Immature natural killer cell (primary cell): Measurements from ENCODE around the gene KCND3. TPM values are rescaled to one million over a fixed set of nuclear protein-coding genes. Genes with fewer than 3 reads are reported as not detected.

ENCODE experiments used
- DNase-seq, 3 donors: peaks; one replicate each; pipeline ENCODE4 v3.0.0; 2022; ENCODE audit warnings: mixed read lengths in 1 of 3
- H3K27ac Mint-ChIP-seq, 6 donors: one replicate each; pipeline ENCODE4 v1.8.0; 2020; ENCODE audit warnings: mixed read lengths in 6 of 6, mild to moderate bottlenecking in 5 of 6, inconsistent platforms in 4 of 6, moderate library complexity in 3 of 6
- H3K27me3 Mint-ChIP-seq, 3 donors: one replicate each; pipeline ENCODE4 v1.8.0; 2020 to 2021; ENCODE audit warnings: low read depth in 3 of 3, mild to moderate bottlenecking in 3 of 3, mixed read lengths in 3 of 3, moderate library complexity in 3 of 3, inconsistent platforms in 1 of 3
- H3K36me3 Mint-ChIP-seq, 3 donors: one replicate each; pipeline ENCODE4 v1.8.0; 2020; ENCODE audit warnings: mixed read lengths in 3 of 3, inconsistent platforms in 2 of 3, mild to moderate bottlenecking in 2 of 3
- H3K4me1 Mint-ChIP-seq, 2 donors: one replicate each; pipeline ENCODE4 v1.8.0; 2020; ENCODE audit warnings: inconsistent platforms in 2 of 2, mild to moderate bottlenecking in 2 of 2, mixed read lengths in 2 of 2, moderate library complexity in 1 of 2
- H3K4me3 Mint-ChIP-seq, 5 donors: one replicate each; pipeline ENCODE4 v1.8.0; 2020; ENCODE audit warnings: mild to moderate bottlenecking in 5 of 5, mixed read lengths in 5 of 5, inconsistent platforms in 3 of 5, moderate library complexity in 3 of 5
- H3K9me3 Mint-ChIP-seq, 6 donors: one replicate each; pipeline ENCODE4 v1.8.0; 2020; ENCODE audit warnings: mild to moderate bottlenecking in 6 of 6, mixed read lengths in 6 of 6, inconsistent platforms in 4 of 6, moderate library complexity in 3 of 6
- polyA plus RNA-seq, 3 donors: library from polyadenylated mRNA; unstranded; fragments of 300-500 nt; fragmentation: Illumina TruSeq; gene quantifications; one replicate each; pipeline ENCODE4 v1.2.3, GENCODE V29; 2021

KCND3 gene
- under 1 TPM in 1 of 3 donors, not detected in 2; 0.35 TPM for polyA plus RNA-seq

- H3K36me3 Mint-ChIP-seq, result no peaks in the 10 kb centered on the region
- peak within 1 kb of the TSS in 4 of 5 donors; percentile 26 to 57 (median 49) for H3K4me3 Mint-ChIP-seq
- H3K27ac Mint-ChIP-seq, result no peak within 1 kb of the TSS
- peaks cover 0 to 6% of the 10 kb centered on the region in 2 donors for H3K4me1 Mint-ChIP-seq
- DNase-seq, result no peak
- H3K27me3 Mint-ChIP-seq, result peaks cover 5 to 30% (median 9%) of the 10 kb centered on the region in 3 donors
- no peaks in the 10 kb centered on the region for H3K9me3 Mint-ChIP-seq
Observed at GRCh38 chr1:111989531-111990025, at the start of gene KCND3. Gene KCND3 (minus strand): TSS chr1:111989668.

GRCh38 chr1:112034277-112034676, 44.8 kb upstream of the KCND3 start:
- Mint-ChIP-seq H3K4me3 (no peak overlapping the region), H3K36me3 (no peaks in the 10 kb centered on the region), H3K27me3 (peaks cover 0 to 3% (median 1%) of the 10 kb centered on the region in 3 donors), H3K4me1 (no peaks in the 10 kb centered on the region), H3K9me3 (peaks cover 0 to 2% (median 0%) of the 10 kb centered on the region in 6 donors), H3K27ac (no peak overlapping the region)
- no peak for DNase-seq

- no peak overlapping the region for H3K4me3 Mint-ChIP-seq
- H3K27me3 Mint-ChIP-seq, result peaks cover 0 to 3% (median 1%) of the 10 kb centered on the region in 3 donors
- no peaks in the 10 kb centered on the region for H3K36me3 Mint-ChIP-seq
- no peak for DNase-seq
- H3K4me1 Mint-ChIP-seq, result no peaks in the 10 kb centered on the region
- no peak overlapping the region for H3K27ac Mint-ChIP-seq
- peaks cover 0 to 2% (median 0%) of the 10 kb centered on the region in 6 donors for H3K9me3 Mint-ChIP-seq
Observed at GRCh38 chr1:112033439-112034120, 44.1 kb upstream of the KCND3 start.

- no peaks in the 10 kb centered on the region for H3K36me3 Mint-ChIP-seq
- H3K9me3 Mint-ChIP-seq, result no peaks in the 10 kb centered on the region
- no peak for DNase-seq
- H3K4me3 Mint-ChIP-seq, result no peak overlapping the region
- H3K4me1 Mint-ChIP-seq, result no peaks in the 10 kb centered on the region
- H3K27ac Mint-ChIP-seq, result no peak overlapping the region
- H3K27me3 Mint-ChIP-seq, result peaks cover 0 to 3% (median 0%) of the 10 kb centered on the region in 3 donors
Observed at GRCh38 chr1:112030157-112030556, 40.7 kb upstream of the KCND3 start.

- no peak for DNase-seq
- no peak overlapping the region for H3K4me3 Mint-ChIP-seq
- H3K27me3 Mint-ChIP-seq, result peaks cover 0 to 3% (median 2%) of the 10 kb centered on the region in 3 donors
- no peaks in the 10 kb centered on the region for H3K36me3 Mint-ChIP-seq
- H3K9me3 Mint-ChIP-seq, result no peaks in the 10 kb centered on the region
- H3K4me1 Mint-ChIP-seq, result no peaks in the 10 kb centered on the region
- H3K27ac Mint-ChIP-seq, result no peak overlapping the region
Observed at GRCh38 chr1:112027696-112028095, 38.2 kb upstream of the KCND3 start.

- no peaks in the 10 kb centered on the region for H3K4me1 Mint-ChIP-seq
- H3K27ac Mint-ChIP-seq, result no peak overlapping the region
- no peak overlapping the region for H3K4me3 Mint-ChIP-seq
- H3K36me3 Mint-ChIP-seq, result no peaks in the 10 kb centered on the region
- DNase-seq, result no peak
- H3K9me3 Mint-ChIP-seq, result no peaks in the 10 kb centered on the region
- peaks cover 0 to 5% (median 3%) of the 10 kb centered on the region in 3 donors for H3K27me3 Mint-ChIP-seq
Observed at GRCh38 chr1:112026501-112026900, 37.0 kb upstream of the KCND3 start.

- no peaks in the 10 kb centered on the region for H3K4me1 Mint-ChIP-seq
- H3K36me3 Mint-ChIP-seq, result no peaks in the 10 kb centered on the region
- H3K27me3 Mint-ChIP-seq, result peaks cover 0 to 5% (median 3%) of the 10 kb centered on the region in 3 donors
- no peak overlapping the region for H3K4me3 Mint-ChIP-seq
- H3K9me3 Mint-ChIP-seq, result no peaks in the 10 kb centered on the region
- DNase-seq, result no peak
- H3K27ac Mint-ChIP-seq, result no peak overlapping the region
Observed at GRCh38 chr1:112026016-112026415, 36.5 kb upstream of the KCND3 start.

- no peak for DNase-seq
- Mint-ChIP-seq H3K4me3 (no peak overlapping the region), H3K4me1 (no peaks in the 10 kb centered on the region), H3K9me3 (peaks cover 0 to 1% (median 0%) of the 10 kb centered on the region in 6 donors), H3K36me3 (no peaks in the 10 kb centered on the region), H3K27ac (no peak overlapping the region), H3K27me3 (peaks cover 0 to 14% (median 2%) of the 10 kb centered on the region in 3 donors)
Observed at GRCh38 chr1:112021263-112021662, 31.8 kb upstream of the KCND3 start.

- H3K4me1 Mint-ChIP-seq, result no peaks in the 10 kb centered on the region
- no peak overlapping the region for H3K27ac Mint-ChIP-seq
- no peak overlapping the region for H3K4me3 Mint-ChIP-seq
- no peak for DNase-seq
- H3K36me3 Mint-ChIP-seq, result no peaks in the 10 kb centered on the region
- H3K27me3 Mint-ChIP-seq, result peaks cover 0 to 18% (median 4%) of the 10 kb centered on the region in 3 donors
- peaks cover 0 to 4% (median 0%) of the 10 kb centered on the region in 6 donors for H3K9me3 Mint-ChIP-seq
Observed at GRCh38 chr1:112017183-112017582, 27.7 kb upstream of the KCND3 start.

- H3K36me3 Mint-ChIP-seq, result no peaks in the 10 kb centered on the region
- peaks cover 0 to 4% (median 0%) of the 10 kb centered on the region in 6 donors for H3K9me3 Mint-ChIP-seq
- H3K4me3 Mint-ChIP-seq, result no peak overlapping the region
- no peak overlapping the region for H3K27ac Mint-ChIP-seq
- peaks cover 0 to 12% (median 2%) of the 10 kb centered on the region in 3 donors for H3K27me3 Mint-ChIP-seq
- no peak for DNase-seq
- no peaks in the 10 kb centered on the region for H3K4me1 Mint-ChIP-seq
Observed at GRCh38 chr1:112012823-112013222, 23.4 kb upstream of the KCND3 start.

GRCh38 chr1:112011202-112011601, 21.7 kb upstream of the KCND3 start:
- Mint-ChIP-seq H3K4me1 (no peaks in the 10 kb centered on the region), H3K36me3 (no peaks in the 10 kb centered on the region), H3K27me3 (peaks cover 0 to 7% (median 2%) of the 10 kb centered on the region in 3 donors), H3K4me3 (no peak overlapping the region), H3K9me3 (peaks cover 0 to 4% (median 0%) of the 10 kb centered on the region in 6 donors), H3K27ac (no peak overlapping the region)
- DNase-seq, result no peak

- Mint-ChIP-seq H3K27ac (no peak overlapping the region), H3K9me3 (no peaks in the 10 kb centered on the region), H3K36me3 (no peaks in the 10 kb centered on the region), H3K27me3 (peaks cover 1 to 5% (median 4%) of the 10 kb centered on the region in 3 donors), H3K4me1 (no peaks in the 10 kb centered on the region), H3K4me3 (no peak overlapping the region)
- no peak for DNase-seq
Observed at GRCh38 chr1:112007169-112007568, 17.7 kb upstream of the KCND3 start.

GRCh38 chr1:112006416-112007025, 17.1 kb upstream of the KCND3 start:
- Mint-ChIP-seq H3K27me3 (peaks cover 3 to 7% (median 5%) of the 10 kb centered on the region in 3 donors), H3K27ac (no peak overlapping the region), H3K36me3 (no peaks in the 10 kb centered on the region), H3K9me3 (no peaks in the 10 kb centered on the region), H3K4me1 (no peaks in the 10 kb centered on the region), H3K4me3 (no peak overlapping the region)
- DNase-seq, result no peak

GRCh38 chr1:112004076-112004475, 14.6 kb upstream of the KCND3 start:
- Mint-ChIP-seq H3K4me3 (no peak overlapping the region), H3K36me3 (no peaks in the 10 kb centered on the region), H3K9me3 (peaks cover 0 to 1% (median 0%) of the 10 kb centered on the region in 6 donors), H3K27me3 (peaks cover 3 to 11% (median 8%) of the 10 kb centered on the region in 3 donors), H3K4me1 (no peaks in the 10 kb centered on the region), H3K27ac (no peak overlapping the region)
- no peak for DNase-seq
